NCI-H2171 (cell line): Measurements from ENCODE around the gene TTC23L.
"Not testable (repeated sequence)": the region's sequence is repeated elsewhere in the genome, so short reads cannot be mapped to it uniquely, and the experiment has no call there.

Experiments
- DNase-seq: peaks from one replicate; lab custom pipeline; 2025; lab: John Stamatoyannopoulos, UW

Gene TTC23L, protein sequence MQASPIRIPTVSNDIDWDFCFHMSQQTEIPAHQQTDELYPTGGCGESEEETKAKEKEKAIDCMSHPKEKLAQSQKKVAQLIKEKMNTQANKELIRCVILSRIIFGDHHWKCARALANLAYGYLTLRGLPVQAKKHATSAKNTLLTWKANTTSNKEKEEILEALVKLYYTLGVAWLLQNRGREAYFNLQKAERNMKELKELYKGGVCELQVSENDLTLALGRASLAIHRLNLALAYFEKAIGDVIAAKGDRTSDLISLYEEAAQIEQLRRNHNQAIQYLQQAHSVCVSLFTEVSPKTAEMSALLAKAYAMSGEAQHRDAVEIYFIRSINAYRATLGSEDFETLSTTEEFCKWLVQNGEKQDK

DNA sequence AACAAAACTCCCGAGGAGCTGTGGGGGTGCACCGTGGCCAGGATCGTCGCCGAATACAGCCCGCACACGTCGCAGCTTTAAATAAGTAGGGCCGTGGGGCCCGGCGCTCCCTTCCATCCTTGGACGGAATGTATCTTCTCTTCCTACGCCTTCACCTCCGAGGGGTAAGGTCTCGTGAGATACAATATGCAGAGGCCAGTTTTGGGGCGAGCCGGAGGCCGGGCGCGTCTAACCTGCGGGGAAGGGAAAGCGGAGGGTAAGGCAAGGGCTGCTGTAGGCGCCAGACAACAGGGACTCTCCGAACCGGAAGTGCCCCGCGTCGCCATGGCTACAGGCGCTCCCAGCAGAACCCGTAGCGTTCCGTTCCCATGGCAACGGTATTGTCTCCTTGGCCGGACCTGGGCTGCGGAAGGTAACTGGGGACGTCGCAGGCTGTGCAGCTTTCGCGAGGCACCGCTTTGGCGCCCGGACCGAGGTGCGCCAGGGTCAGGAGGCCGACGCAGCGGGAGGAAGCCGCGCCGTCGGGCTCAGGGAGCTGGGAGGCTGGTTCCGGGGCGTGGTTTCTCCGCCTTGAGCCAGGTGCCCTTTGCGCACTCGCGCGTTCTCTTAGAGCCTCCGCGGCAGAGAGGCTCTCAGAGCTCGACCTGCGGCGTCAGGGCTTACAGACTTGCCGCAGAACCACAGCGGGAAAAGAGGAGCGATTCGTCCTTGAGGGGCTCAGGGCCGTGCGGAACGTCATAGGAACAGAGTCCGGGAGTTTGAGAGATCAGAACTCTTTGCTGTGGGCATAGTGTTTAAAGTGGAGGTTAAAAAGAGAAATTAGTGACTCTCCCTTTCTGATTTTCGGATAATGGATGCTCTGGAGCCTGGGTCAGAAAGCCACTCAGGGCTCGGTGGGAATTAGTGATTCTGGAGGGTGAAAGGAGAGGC lies at the start of gene TTC23L:
Gene TTC23L (plus strand): TSS at position 380 of the 930 bp plus-strand sequence. CDS start 1,508 bp downstream, outside the sequence.
- DNase-seq: peak; percentile 92

DNA sequence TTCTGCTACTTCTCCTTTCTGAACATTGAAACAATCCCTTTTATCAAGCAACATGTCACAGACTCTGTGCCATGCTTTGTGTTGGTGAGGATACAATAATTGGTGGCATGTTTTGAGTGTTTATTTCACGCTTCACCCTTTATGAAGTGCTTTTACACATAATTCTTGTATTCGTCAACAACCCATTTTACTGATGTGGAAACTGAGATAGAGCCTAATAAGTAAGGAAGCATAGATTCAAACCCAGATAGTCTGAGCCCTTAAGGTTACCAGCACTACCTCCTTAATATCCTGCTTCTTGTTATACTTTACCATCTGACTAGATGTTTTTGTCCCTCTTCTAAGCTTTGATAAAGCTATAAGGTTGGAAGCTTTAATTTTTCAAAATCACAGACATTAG lies 49.3 kb upstream of the TTC23L start:
- DNase-seq: no peak

DNA sequence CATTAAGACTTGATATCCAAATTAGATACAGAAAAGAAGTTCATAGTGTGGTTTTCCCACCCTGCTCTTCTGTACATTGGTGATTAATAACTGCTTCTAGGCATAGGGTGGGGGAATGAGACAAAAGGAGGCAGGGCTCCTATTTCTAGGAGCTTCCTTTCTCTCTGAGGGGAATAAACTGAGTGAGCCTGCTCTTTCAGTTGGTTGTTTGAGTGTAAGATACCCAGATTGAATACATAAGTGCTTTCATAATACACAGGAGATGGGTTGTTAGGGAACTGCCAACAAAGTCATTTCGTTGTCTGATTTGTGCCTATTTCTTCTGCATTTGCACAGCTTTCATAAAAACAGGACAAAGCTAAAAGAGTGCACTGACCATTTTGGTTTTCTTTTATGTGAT lies 48.9 kb upstream of the TTC23L start:
- DNase-seq: no peak

DNA sequence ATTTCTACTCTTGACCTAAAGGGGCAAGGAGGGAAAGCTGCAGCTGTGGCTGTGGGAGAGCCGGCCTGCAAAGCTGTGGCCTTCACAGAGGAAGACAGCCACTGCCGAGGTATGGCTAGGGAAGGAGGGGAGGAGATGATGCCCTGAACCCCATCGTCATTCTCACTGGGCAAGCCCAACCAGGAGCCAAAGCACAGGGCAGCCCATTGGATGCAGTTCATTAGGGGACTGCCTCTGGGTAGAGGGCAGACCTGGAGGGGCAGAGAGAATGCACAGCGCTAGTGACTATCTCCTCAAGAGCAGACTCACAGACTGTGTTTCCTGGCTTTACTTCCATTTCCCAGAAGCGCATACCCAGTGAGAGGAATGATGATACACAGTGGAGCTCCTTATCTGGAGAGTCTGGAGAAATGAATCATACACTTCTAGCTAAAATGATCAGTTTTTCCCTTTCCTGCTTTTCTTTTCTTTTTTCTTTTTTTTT lies 47.2 kb upstream of the TTC23L start:
- no peak for DNase-seq

DNA sequence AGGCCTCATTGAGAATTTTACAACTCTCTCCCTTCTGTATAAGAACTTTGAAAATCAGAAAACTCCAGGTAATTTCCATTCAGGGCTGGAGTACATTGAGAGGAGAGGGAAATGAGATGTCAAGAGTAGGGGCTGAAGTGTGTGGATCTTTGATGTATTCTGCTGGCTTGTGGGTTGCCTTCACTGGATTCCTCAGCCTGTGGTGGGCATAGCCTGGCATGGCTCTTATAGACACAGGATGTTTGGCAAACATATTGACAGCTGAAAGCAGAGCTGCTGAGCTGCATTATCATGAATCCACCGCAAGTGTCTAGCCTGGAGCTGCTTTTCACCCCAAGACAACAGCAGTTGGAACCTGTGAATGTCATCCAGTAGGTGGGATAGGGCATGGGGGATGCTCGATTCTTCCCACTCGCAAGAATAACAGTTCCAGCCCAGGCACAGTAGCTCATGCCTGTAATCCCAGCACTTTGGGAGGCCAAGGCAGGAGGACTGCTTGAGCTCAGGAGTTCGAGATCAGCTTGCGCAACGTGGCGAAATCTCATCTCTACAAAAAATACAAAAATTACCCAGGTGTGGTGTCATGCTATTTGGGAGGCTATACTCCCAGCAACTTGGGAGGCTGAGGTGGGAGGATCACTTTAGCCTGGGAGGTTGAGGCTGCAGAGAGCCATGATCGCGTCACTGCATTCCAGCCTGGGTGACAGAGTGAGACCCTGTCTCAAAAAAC lies 36.0 kb upstream of the TTC23L start:
- DNase-seq: no peak

DNA sequence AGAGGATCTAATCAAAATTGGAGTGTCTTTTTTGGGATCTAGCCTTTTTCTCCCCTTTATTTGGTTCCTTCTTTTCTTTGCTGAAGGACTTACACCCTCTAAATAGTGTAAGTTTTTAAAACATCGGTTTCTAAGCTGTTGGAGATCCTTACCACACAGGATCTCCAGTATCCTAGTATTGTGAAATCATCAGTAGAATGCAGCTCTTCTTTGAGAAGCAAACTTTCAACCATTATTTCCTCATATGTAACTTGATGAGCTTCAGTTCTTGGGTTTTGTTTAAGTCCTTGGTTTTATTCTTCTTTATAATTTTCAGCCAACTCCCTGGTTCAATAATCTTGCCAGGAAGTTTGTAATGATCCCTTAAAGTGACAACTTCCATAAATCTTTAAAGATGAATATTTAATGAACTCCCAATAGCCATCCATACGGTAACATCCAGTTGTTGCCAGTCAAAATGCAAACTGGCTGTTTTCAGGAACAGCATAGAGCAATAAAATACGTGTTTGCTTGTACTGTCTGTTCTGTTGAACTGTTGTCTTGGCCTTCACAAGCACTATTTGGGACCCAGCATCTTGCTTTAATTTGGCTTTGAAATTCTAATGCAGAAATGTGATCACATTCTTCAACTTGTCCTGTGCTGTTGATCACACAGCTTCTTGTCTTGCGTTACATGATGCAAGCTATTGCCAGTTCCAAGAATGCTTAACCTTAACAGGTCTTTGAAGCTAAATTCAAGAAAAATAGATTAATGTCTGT lies 34.8 kb upstream of the TTC23L start:
- no peak for DNase-seq

DNA sequence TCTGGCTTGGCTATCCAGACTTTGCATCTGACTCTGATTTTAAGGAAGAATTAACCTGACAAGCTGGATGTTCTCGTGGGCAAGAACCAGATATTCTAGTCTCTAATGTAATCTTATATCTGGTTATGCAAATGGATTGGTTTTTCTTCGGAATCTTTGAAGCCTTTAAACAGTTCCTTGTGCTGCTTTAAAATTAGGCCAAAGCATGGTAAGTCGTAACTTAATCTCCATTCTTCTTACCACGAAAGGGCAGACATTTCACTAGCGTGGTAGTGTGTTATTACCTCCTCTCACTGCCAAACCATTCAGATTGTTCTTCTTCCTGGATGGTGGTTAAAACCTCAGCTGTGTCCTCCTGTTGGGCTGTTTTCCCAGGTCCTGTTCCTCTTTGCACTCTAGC lies 34.1 kb upstream of the TTC23L start:
- no peak for DNase-seq

DNA sequence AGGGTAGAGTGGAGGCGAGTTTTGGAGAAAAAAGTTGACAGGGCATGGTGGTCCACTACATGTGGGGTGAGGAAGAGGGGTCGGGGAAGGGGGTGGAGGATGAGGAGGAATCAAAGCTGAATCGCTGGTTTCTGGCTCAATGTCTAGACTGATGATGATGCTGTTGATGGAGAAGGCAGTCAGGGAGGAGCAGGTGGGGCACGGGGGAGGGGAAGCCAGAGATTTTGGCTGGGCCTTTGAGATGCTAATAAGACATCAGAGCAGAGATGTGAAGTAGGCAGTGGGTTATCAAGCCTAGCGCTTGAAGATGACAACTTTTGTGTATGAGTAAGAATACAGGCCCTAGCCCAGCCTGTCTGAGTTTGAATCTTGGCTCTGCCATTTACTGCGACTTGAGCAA lies 32.4 kb upstream of the TTC23L start:
- DNase-seq: no peak

DNA sequence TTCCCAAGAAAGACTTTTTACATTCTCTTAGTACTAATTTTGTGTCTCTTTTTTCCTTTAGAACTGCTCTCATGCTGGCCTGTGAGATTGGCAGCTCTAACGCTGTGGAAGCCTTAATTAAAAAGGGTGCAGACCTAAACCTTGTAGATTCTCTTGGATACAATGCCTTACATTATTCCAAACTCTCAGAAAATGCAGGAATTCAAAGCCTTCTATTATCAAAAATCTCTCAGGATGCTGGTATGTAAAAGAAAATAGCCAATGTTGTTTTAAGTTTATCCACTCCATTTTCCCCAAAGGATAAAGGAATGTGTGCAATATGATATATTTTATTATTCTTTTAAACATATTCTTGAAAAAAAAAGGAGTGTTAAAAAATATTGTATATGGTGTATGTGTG lies 27.3 kb upstream of the TTC23L start:
- DNase-seq: no peak

DNA sequence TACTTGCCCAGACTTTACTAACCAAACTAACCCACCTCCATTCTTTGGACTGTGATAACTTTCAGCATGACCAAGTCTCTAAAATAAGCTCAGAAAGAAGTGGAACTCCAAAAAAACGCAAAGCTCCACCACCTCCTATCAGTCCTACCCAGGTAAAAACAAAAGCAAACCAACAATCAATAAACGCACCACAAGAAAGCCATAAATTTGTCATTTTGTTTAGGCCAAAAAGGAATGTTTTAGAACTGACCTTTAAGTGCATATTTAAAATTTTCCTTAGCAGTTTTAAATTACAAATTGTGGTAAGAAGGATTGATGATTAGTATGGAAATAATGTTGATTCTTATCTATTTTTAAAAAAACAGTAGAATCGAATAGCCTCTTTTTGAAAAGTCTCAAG lies 25.5 kb upstream of the TTC23L start:
- DNase-seq: no peak

DNA sequence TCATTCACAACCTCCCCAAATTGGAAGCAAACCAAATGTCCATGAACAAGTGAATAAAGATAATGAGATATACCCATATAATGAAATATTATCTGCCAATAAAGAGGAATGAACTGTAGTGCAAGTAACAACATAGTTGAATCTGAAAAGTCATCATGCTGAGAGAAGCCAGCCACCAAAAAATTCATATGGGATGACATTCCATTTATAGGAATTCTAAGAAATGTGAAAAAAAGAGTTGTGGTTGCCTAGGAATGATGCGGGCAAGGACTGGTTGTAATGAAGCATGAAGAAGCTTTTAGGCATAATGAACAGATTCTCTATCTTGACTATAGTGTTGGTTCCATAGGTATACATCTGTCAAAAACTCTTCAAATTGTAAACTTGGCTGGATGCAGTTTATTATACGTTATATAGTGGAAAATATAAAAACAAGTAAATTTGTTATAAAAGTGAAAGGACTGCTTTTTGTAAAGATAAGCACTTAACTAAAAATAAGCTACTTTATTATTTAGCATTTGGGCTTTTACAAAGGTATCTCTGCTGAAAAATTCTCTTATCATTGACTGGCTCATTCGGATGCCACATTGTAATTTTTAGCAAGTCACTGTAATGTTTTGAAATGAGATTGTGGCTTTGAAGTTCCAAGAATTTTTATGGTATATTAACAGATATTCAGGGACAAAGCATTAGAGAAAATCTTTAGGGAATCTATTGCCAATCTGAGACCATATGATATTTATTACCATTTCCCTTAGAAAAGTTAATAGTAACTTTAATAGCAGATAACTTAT lies 21.2 kb upstream of the TTC23L start:
- no peak for DNase-seq

DNA sequence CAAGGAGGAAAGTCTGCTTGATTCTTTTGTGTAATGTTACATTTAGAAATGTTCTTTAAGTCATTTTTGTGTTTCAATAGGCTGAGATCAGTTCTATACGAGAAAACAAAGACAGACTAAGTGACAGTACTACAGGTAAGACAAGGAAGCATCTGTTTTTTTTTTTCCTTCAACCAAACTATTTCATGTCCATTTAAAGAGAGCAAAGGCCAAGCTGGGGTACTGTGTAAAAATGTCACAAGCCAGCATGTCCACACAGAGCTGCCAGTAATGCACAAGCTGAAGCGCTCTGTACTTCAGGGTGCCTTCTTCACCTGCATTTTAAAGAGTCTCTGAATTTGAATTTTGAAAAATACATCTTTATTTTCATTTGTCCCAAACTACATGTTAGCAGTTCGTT lies 20.2 kb upstream of the TTC23L start:
- no peak for DNase-seq

DNA sequence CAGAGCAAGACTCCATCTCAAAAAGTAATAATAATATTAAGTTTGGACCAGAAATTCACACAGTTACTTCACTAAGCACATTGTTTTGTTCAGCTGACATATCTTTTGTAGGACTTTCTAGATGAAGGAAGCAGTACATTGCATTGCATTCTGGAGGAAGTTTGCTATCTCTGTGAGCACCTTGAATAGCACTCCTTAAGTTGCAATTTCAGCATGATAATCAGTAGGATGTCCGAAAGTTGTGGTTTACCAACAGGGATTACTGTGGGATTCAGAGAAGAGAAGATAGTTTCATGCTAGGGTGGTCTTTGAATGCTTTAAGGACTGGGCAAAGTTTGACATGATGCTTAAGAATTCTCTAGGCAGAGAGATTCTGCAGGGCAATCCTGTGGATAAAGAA lies 18.4 kb upstream of the TTC23L start:
- no peak for DNase-seq

DNA sequence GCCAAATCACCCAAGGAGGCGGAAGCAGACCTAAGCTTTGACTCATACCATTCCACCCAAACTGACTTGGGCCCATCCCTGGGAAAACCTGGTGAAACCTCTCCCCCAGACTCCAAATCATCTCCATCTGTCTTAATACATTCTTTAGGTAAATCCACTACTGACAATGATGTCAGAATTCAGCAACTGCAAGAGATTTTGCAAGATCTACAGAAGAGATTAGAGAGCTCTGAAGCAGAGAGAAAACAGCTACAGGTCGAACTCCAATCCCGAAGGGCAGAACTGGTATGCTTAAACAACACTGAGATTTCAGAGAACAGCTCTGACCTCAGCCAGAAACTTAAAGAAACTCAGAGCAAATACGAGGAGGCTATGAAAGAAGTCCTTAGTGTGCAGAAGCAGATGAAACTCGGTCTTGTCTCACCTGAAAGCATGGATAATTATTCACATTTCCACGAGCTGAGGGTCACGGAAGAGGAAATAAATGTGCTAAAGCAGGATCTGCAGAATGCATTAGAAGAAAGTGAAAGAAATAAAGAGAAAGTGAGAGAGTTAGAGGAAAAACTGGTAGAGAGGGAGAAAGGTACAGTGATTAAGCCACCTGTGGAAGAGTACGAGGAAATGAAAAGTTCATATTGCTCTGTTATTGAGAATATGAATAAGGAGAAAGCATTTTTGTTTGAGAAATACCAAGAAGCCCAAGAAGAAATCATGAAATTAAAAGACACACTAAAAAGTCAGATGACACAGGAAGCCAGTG lies 15.8 kb upstream of the TTC23L start:
- DNase-seq: no peak

DNA sequence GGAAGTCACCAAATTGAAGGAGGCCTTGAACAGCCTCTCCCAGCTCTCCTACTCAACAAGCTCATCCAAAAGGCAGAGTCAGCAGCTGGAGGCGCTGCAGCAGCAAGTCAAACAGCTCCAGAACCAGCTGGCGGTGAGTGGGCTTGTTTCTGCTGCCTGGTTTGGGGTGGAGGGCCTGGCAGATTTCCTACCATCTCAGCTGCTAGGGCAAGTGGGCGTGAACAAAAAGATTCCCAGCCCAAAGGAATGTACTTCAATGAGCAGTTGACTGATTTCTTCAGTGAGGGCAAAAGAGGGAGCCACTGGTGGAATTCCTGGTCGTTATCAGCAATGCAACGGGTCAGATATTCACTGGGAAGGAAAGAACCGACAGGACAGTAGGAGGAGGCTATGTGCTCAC lies 12.6 kb upstream of the TTC23L start:
- DNase-seq: no peak

DNA sequence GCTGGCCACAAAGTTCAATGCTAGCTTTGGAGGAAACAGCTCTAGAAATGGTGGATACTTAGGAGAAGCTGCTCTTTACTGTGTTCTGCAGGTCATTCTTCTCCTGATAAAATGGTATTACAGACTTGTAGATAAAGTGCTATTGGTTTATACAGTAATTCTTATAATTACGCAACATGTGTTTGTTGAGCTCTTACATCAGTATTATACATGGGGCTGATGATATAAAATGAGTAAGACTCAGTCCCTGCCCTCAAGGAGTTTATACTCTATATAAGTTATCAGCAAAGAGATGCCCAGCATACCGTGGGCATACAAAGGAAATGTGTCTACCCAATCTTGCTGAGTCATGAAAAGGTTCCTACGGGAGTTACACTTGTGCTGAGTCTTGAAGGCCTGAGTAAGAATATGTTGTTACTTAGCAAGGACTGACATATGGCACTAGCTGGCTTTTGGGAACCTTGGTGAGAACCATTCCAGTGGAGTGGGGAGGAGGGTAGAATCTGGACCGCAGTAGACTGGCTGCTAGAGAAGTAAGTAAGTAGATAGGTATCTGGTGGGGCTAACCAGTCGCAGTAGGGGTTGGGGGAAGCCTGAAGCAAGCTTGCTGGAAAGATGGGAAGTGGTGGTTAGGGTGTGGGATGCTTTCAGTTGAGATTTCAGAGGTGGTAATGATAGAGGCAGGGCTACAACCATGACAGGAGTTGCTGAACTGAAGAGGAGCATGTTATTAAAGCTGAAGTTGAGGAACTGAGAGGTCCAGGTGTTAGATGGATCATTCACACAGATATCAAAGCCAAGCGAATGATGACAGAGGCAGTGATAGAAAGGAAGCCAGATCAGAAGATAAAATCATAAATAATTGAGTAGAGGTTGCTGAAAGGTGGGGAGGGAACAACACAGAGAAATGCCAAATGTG lies 11.1 kb upstream of the TTC23L start:
- DNase-seq: no peak

DNA sequence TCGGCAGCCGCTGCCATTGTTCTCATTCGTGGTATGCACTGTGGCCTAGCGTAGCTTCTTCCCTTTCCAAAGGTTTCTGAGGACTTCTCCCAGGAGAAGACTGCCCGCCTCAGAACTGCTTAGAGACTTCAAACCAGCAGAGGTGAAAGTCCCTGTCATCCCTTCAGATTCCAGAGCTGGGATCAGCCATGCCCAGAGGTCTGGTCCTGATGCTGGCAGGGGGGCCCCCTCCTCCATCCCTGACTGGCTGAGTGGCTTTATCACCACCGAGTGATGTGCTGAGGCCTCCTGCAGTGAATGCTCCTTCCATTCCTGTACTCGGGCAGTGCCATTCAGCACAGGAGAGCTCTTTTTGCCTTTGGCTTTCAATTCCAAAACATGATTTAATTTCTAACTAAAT lies 8.1 kb upstream of the TTC23L start:
- not testable (repeated sequence) for DNase-seq

DNA sequence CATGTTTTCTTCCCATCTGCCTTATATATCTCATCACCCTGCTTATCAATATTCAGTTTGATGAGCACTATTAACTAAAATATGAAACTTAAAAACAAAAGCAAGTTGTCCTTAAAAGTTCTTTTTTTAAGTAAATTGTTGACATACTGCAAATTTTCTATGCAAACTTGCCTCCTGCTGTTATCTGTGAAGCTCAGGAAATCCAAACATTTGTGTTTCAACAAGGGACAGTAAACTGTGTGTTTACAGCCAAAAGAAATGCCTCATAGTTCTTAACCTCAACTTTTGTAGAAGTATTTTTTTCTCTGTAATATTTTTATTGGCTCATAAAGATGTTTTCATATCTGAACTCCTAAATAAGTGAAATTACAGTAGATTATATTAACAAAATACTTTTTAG lies 7.7 kb upstream of the TTC23L start:
- DNase-seq: no peak

DNA sequence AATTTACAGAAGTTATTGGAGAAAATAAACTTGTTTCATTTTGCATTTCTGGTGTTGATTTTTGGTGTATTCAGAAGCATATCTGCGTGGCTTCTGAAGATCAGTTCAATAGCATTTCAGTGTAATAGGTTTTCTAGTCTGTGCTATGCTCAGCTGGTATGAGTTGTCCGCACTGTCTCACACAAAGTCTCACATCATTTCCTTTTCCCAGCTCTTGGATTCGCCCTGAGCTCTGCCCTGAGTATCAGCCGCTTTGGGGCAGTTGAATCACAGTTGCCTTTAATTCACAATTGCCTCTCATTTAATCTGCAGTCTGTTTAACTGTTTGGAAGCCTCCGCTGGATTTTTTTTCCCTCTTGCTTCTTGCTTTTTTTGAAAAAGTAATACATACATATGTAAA lies 6.4 kb upstream of the TTC23L start:
- DNase-seq: no peak
